ENCODE data around the gene WDR72. TPM values are rescaled to one million over a fixed set of nuclear protein-coding genes. Genes with fewer than 3 reads are reported as not detected.

WDR72 gene
- total RNA-seq, 1 donor from 2014 or later = 2.0 TPM

DNA sequence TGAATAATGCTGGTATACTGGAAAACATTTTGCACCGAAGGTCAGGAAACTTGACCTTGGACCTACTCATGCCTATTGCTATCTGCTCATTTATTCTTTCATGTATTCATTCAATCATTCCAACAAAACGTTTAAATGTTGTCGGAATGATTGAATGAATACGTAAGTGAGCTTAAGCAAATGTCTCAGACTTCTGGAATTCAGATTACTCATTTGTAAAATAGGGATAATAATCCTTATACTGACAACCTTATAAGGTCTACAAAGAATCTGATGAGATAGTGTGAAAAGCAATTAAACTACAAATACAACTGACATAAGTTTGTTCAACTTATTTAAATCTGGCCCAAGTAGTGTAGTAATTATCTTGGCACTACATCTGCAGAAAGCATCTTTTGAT lies 288.7 kb downstream of the WDR72 start:
- Mint-ChIP-seq H3K27me3 (peaks cover 23% of the 10 kb centered on the region), H3K4me1 (ENCODE audit: unreplicated experiment) (no peaks in the 10 kb centered on the region), H3K9me3 (no peaks in the 10 kb centered on the region), H3K4me3 (no peak overlapping the region), H3K36me3 (no peaks in the 10 kb centered on the region), H3K27ac (no peak overlapping the region)
- TF ChIP-seq, protein P1, sequence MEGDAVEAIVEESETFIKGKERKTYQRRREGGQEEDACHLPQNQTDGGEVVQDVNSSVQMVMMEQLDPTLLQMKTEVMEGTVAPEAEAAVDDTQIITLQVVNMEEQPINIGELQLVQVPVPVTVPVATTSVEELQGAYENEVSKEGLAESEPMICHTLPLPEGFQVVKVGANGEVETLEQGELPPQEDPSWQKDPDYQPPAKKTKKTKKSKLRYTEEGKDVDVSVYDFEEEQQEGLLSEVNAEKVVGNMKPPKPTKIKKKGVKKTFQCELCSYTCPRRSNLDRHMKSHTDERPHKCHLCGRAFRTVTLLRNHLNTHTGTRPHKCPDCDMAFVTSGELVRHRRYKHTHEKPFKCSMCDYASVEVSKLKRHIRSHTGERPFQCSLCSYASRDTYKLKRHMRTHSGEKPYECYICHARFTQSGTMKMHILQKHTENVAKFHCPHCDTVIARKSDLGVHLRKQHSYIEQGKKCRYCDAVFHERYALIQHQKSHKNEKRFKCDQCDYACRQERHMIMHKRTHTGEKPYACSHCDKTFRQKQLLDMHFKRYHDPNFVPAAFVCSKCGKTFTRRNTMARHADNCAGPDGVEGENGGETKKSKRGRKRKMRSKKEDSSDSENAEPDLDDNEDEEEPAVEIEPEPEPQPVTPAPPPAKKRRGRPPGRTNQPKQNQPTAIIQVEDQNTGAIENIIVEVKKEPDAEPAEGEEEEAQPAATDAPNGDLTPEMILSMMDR (conservative IDR thresholded peaks at IDR 0.05) = no peak
- no peak for DNase-seq (ENCODE audit: extremely low spot score, unreplicated experiment)

DNA sequence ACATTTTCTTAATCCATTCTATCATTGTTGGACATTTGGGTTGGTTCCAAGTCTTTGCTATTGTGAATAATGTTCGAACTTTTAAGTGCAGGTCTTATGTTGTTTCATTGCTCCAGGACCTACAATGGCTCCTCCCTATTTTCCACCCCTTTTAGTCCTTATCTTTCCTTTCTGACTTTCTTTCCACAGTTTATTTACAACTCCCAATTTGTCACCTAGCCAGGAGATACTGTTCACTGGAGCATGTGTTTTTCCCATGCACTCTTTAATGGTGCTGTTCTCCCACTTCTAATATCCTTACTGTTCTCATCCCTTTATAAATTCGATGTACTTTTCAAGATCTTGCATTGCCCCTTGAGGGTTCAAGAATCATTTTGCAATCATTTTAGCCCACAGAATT lies 290.0 kb downstream of the WDR72 start:
- Mint-ChIP-seq H3K27ac (no peak overlapping the region), H3K27me3 (peaks cover 24% of the 10 kb centered on the region), H3K9me3 (no peaks in the 10 kb centered on the region), H3K4me1 (ENCODE audit: unreplicated experiment) (no peaks in the 10 kb centered on the region), H3K36me3 (no peaks in the 10 kb centered on the region), H3K4me3 (no peak overlapping the region)
- DNase-seq (ENCODE audit: extremely low spot score, unreplicated experiment) = no peak
- TF ChIP-seq, protein P1 (conservative IDR thresholded peaks at IDR 0.05) = no peak

Other genes with a start within 250 kb of the WDR72 start
- 1.3 and 3.7 TPM in 2 replicates for gene UNC13C, start 218.8 kb upstream of the WDR72 start, total RNA-seq (ENCODE audit: low replicate concordance)